GM12878 (cell line): ENCODE results near the gene LRP3. TPM values are rescaled to one million over a fixed set of nuclear protein-coding genes. Genes with fewer than 3 reads are reported as not detected.

ENCODE experiments used
- ATAC-seq: fragments of 200-7000 bp; cut with Tn5 transposase; 3 replicates; pipeline ENCODE4 v1.9.1; 2020; ENCODE audit warnings: mild to moderate bottlenecking, moderate library complexity
- BruUV-seq: library from RNA; stranded (reverse); fragments of 400-500 nt; replicated peaks from 2 replicates; lab custom pipeline; 2021; lab: Mats Ljungman, UMichigan
- CTCF ChIA-PET: fragments of 300-600 bp; sonication (Branson Sonifier 250); formaldehyde crosslinking; extraction: SDS; loops from one replicate; lab custom pipeline; 2021; ENCODE audit warnings: inconsistent platforms; lab: Yijun Ruan, JAX
- POLR2A ChIA-PET: fragments of 350-600 bp; formaldehyde crosslinking; extraction: SDS; loops from one replicate; lab custom pipeline; 2021; ENCODE audit warnings: inconsistent platforms; lab: Charles Lee
- RAD21 ChIA-PET: fragments of 300-600 bp; sonication (Branson Sonifier 250); formaldehyde crosslinking; loops from one replicate; lab custom pipeline; 2023; ENCODE audit warnings: antibody characterized with exemption; ENCODE audit not compliant: unreplicated experiment; lab: Charles Lee
- SMC1A ChIA-PET: fragments of 300-600 bp; sonication (Branson Sonifier 250); formaldehyde crosslinking; loops from one replicate; lab custom pipeline; 2023; ENCODE audit not compliant: unreplicated experiment, uncharacterized antibody; lab: Charles Lee
- DNase-seq: peaks from one replicate; pipeline ENCODE4 v3.0.0-alpha.2; 2011; ENCODE audit warnings: low read depth, low spot score
- FAIRE-seq: peaks from 3 replicates; lab custom pipeline; 2011; peaks lifted over from hg19 to GRCh38; lab: Jason Lieb, UNC
- H2AFZ ChIP-seq: 2 replicates; pipeline ENCODE4 v1.6.0; 2011; ENCODE audit warnings: low read depth, low read length, control low read depth; ENCODE audit not compliant: control insufficient read depth
- H3K27ac ChIP-seq: 2 replicates; pipeline ENCODE4 v1.5.1; 2011; ENCODE audit warnings: control low read depth; ENCODE audit not compliant: control insufficient read depth, insufficient read depth
- H3K27me3 ChIP-seq, 2 experiments: replicated peaks in 1 of 2; 2 replicates each; pipeline versions ENCODE4 v1.6.0 to v1.6.1; 2011; ENCODE audit warnings: low read length in 1 of 2; ENCODE audit not compliant: control insufficient read depth in 2 of 2, insufficient read depth in 2 of 2
- H3K36me3 ChIP-seq, 2 experiments: 2 replicates each; pipeline ENCODE4 v1.5.1; 2011; ENCODE audit warnings: low read length in 1 of 2; ENCODE audit not compliant: control insufficient read depth in 2 of 2, insufficient read depth in 2 of 2
- H3K4me1 ChIP-seq: 2 replicates; pipeline ENCODE4 v1.6.1; 2011; ENCODE audit warnings: mild to moderate bottlenecking, low read length, moderate library complexity, mixed read lengths; ENCODE audit not compliant: control insufficient read depth, insufficient read depth
- H3K4me2 ChIP-seq: 2 replicates; pipeline ENCODE4 v1.6.0; 2011; ENCODE audit warnings: control low read depth; ENCODE audit not compliant: control insufficient read depth, insufficient read depth
- H3K4me3 ChIP-seq: fragments of 200-600 bp; sonication (generic); 2 replicates; pipeline ENCODE4 v1.5.1; 2016
- H3K79me2 ChIP-seq: 2 replicates; pipeline ENCODE4 v1.6.0; 2011; ENCODE audit warnings: low read length; ENCODE audit not compliant: control insufficient read depth, insufficient read depth
- H3K9ac ChIP-seq: 2 replicates; pipeline ENCODE4 v1.8.0; 2011; ENCODE audit warnings: low read length, control low read depth, mixed read lengths; ENCODE audit not compliant: control insufficient read depth, insufficient read depth
- H3K9me3 ChIP-seq: replicated peaks from 3 replicates; pipeline ENCODE4 v1.5.1; 2011; ENCODE audit warnings: mild to moderate bottlenecking, low read length; ENCODE audit not compliant: control insufficient read depth, insufficient read depth
- H4K20me1 ChIP-seq: 2 replicates; pipeline ENCODE4 v1.6.0; 2011; ENCODE audit not compliant: control insufficient read depth, insufficient read depth
- BMI1 ChIP-seq: fragments of 450-650 bp; IDR thresholded peaks from 2 replicates; pipeline ENCODE4 v1.6.1; 2016; ENCODE audit warnings: mild to moderate bottlenecking, moderate library complexity, borderline replicate concordance
- CHD1 ChIP-seq: IDR thresholded peaks from 2 replicates; pipeline ENCODE4 v1.6.1; 2012; ENCODE audit warnings: low read depth, low read length, improper control_type of control experiment
- ETV6 ChIP-seq, 2 experiments: fragments of 450-650 bp in 1 of 2; IDR thresholded peaks in 1 of 2; conservative IDR thresholded peaks in 1 of 2; 2 replicates each; pipeline ENCODE4 v1.6.1; 2014; ENCODE audit warnings: antibody characterized with exemption in 1 of 2, borderline replicate concordance in 1 of 2, low read depth in 1 of 2, mild to moderate bottlenecking in 1 of 2, moderate library complexity in 1 of 2
- RAD51 ChIP-seq: fragments of 450-650 bp; IDR thresholded peaks from 2 replicates; pipeline ENCODE4 v1.6.1; 2016; ENCODE audit warnings: moderate library complexity, mild to moderate bottlenecking, inconsistent platforms
- RUNX3 ChIP-seq: IDR thresholded peaks from 2 replicates; pipeline ENCODE4 v1.6.1; 2012; ENCODE audit warnings: low read length, inconsistent platforms
- SRF ChIP-seq, 2 experiments: IDR thresholded peaks; 2 replicates each; pipeline ENCODE4 v1.6.1; 2011; ENCODE audit warnings: low read depth in 2 of 2, low read length in 2 of 2, mild to moderate bottlenecking in 1 of 2, moderate library complexity in 1 of 2
- SUZ12 ChIP-seq: fragments of 200-600 bp; sonication (generic); IDR thresholded peaks from one replicate; pipeline ENCODE4 v1.6.1; 2018; ENCODE audit warnings: antibody characterized with exemption, mild to moderate bottlenecking; ENCODE audit not compliant: unreplicated experiment
- TAF1 ChIP-seq: IDR thresholded peaks from 2 replicates; pipeline ENCODE4 v1.6.1; 2011; ENCODE audit warnings: mild to moderate bottlenecking, low read depth, low read length, borderline replicate concordance
- ZNF384 ChIP-seq: IDR thresholded peaks from 2 replicates; pipeline ENCODE4 v1.6.1; 2012; ENCODE audit warnings: low read depth, mild to moderate bottlenecking, low read length, improper control_type of control experiment, borderline replicate concordance
- WGBS: methylation state at CpG from one replicate; pipeline ENCODE4 v1.1.6; 2016; ENCODE audit warnings: low lambda C conversion rate; ENCODE audit not compliant: insufficient replicate concordance, insufficient coverage; ENCODE audit errors: missing lambda C conversion rate; 5-methylcytosine and 5-hydroxymethylcytosine counted together
- in situ Hi-C: fragments of 300-500 bp; cut with MboI; formaldehyde crosslinking; loops from 9 replicates; pipeline ENCODE4 v1.14.3; 2018; ENCODE audit warnings: mixed read lengths
- intact Hi-C: fragments of 100-400 bp; cut with micrococcal nuclease; formaldehyde crosslinking; loops from one replicate; pipeline ENCODE4 v1.14.2; 2022; ENCODE audit not compliant: unreplicated experiment
- polyA plus RNA-seq, 11 experiments: library from polyadenylated mRNA; depleted of rRNA in 4 of 11; unstranded in 6 of 11; stranded (reverse) in 5 of 11; fragments of >200 nt; fragmentation: Nextera tagmentation in 4 of 11; fragmentation: Illumina TruSeq in 1 of 11; extraction: Ambion mirVana in 4 of 11; extraction: Trizol in 1 of 11; gene quantifications; 1 replicate in 1 of 11; 2 replicates in 10 of 11; pipeline versions ENCODE4 v1.2.1 to v1.2.3, GENCODE V29; 2011 to 2016; ENCODE audit warnings: inconsistent platforms in 2 of 11, missing spikeins in 2 of 11, low read depth in 1 of 11
- total RNA-seq, 4 experiments: library from RNA; depleted of rRNA in 3 of 4; stranded (reverse); fragments of >200 nt in 3 of 4; fragmentation: Illumina TruSeq in 1 of 4; extraction: Trizol in 1 of 4; gene quantifications; 2 replicates each; pipeline versions ENCODE4 v1.2.1 to v1.2.3, GENCODE V29; 2013 to 2021
- TF ChIP-seq, protein P1 (sequence below): IDR thresholded peaks from 2 replicates; pipeline ENCODE4 v1.6.1; 2012; ENCODE audit warnings: low read depth, low read length, improper control_type of control experiment
- TF ChIP-seq, protein P2 (sequence below): fragments of 450-650 bp; formaldehyde crosslinking; IDR thresholded peaks from 2 replicates; pipeline ENCODE4 v1.5.0; 2022; ENCODE audit warnings: mild to moderate bottlenecking, missing genetic modification characterization

LRP3 gene
- total and polyA plus RNA-seq, 10 of the 15 experiments (the other 5 are each of a cell fraction or from before 2014, with no cell fraction given), result 0.12 to 3.2 (median 0.64) TPM; not detected in 2

DNA sequence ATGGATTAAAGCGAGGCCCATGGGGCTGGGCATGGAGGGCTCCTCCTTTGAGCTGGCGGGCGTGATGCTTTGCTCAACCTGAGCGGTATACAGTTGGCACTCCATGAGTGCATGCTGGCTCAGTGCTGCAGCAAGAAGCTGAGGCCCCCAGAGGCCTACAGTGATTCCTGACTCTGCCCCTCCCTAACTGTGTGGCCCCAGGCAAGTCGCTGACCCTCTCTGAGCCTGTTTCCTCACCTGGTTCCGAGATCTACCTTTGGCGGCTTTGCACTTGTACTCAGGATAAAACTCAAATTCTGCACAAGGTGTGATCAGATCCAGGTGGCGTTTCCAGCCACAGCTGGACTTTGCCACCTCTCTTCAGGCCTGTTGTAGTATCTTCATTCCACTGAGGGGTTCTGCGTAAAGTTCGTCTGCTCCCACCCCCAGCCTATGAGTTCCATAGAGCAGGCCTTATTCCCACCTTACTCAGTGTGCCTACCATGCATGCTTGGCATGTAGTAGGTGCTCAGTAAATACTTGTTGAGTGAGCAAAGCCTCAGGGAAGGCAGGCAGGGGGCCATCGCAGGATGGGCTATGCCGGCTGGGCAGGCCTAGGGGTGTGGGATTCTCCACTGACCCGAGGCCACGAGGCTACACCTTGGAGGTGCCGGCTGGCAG, 7.9 kb downstream of the LRP3 start:
- no peaks in the 10 kb centered on the region for H3K9me3 ChIP-seq
- intact Hi-C loops (no loop called here), in situ Hi-C loops (no loop called here)
- H3K36me3 ChIP-seq, result no peaks in the 10 kb centered on the region
- no peak for FAIRE-seq
- ChIA-PET SMC1A (no interaction called here), POLR2A (no interaction called here), RAD21 (no interaction called here), CTCF (no interaction called here)
- H3K27ac ChIP-seq, result no peak overlapping the region
- no peak overlapping the region for H2AFZ ChIP-seq
- WGBS, result 57% methylated on average over 15 of the region's 15 CpGs
- H3K27me3 ChIP-seq, result no peaks in the 10 kb centered on the region
- H3K9ac ChIP-seq, result no peak overlapping the region
- TF ChIP-seq ZNF384 (no peak), SUZ12 (no peak), TAF1 (no peak), BMI1 (no peak), ETV6 (conservative IDR thresholded peaks at IDR 0.05 in 1 of 2, IDR thresholded peaks at IDR 0.05 in 1 of 2; ENCODE audit: borderline replicate concordance in 1 of 2, low read depth in 1 of 2) (no peak), CHD1 (no peak), RAD51 (no peak), RUNX3 (no peak), SRF (IDR thresholded peaks at IDR 0.05; ENCODE audit: low read depth in 2 of 2, low read length in 2 of 2) (no peak)
- TF ChIP-seq, protein P1, sequence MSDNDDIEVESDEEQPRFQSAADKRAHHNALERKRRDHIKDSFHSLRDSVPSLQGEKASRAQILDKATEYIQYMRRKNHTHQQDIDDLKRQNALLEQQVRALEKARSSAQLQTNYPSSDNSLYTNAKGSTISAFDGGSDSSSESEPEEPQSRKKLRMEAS, result no peak
- TF ChIP-seq, protein P2, sequence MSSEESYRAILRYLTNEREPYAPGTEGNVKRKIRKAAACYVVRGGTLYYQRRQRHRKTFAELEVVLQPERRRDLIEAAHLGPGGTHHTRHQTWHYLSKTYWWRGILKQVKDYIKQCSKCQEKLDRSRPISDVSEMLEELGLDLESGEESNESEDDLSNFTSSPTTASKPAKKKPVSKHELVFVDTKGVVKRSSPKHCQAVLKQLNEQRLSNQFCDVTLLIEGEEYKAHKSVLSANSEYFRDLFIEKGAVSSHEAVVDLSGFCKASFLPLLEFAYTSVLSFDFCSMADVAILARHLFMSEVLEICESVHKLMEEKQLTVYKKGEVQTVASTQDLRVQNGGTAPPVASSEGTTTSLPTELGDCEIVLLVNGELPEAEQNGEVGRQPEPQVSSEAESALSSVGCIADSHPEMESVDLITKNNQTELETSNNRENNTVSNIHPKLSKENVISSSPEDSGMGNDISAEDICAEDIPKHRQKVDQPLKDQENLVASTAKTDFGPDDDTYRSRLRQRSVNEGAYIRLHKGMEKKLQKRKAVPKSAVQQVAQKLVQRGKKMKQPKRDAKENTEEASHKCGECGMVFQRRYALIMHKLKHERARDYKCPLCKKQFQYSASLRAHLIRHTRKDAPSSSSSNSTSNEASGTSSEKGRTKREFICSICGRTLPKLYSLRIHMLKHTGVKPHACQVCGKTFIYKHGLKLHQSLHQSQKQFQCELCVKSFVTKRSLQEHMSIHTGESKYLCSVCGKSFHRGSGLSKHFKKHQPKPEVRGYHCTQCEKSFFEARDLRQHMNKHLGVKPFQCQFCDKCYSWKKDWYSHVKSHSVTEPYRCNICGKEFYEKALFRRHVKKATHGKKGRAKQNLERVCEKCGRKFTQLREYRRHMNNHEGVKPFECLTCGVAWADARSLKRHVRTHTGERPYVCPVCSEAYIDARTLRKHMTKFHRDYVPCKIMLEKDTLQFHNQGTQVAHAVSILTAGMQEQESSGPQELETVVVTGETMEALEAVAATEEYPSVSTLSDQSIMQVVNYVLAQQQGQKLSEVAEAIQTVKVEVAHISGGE (CRISPR knock-in tag), result no peak
- no peak overlapping the region for H3K4me2 ChIP-seq
- H3K79me2 ChIP-seq, result no peaks in the 10 kb centered on the region
- no peak for ATAC-seq
- H3K4me1 ChIP-seq, result peaks cover 5% of the 10 kb centered on the region
- BruUV-seq, result no TSS peak
- no peaks in the 10 kb centered on the region for H4K20me1 ChIP-seq
- no peak overlapping the region for H3K4me3 ChIP-seq
- DNase-seq, result no peak
